HG02678 (cell line): ENCODE results near the gene PGM3.

Experiments
- ATAC-seq: cut with Tn5 transposase; IDR thresholded peaks from one replicate; pipeline ENCODE4 v1.9.1; 2021; ENCODE audit warnings: mild to moderate bottlenecking, moderate library complexity; ENCODE audit not compliant: unreplicated experiment

Gene PGM3

GRCh38 chr6:83124553-83124952 lies 68.5 kb downstream of the PGM3 start:
- no peak for ATAC-seq

DNA sequence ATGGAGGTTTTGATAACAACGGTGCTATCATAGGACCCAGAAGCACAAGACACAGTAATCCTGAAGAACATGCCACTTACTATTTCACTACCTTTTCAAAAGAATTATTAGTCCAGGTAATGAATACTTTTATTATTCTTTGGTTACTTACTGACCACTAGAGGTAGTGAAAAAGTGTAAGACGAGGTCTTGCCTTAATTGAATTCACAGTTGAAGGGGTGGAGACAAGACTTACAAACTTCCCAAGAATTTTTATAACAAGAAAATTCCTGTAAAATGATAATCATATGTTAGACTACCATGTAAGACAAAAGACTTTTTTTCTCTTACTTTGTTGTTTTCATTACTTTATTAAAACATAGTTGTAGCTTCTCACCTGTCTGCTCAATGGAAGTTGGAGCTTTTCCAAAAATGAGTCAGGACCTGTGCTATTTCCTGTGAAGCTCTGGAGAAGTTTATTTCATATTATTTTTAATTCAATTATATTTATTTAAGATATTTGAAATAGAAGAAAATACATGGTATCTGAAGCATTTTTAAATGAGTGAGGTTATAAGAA lies 73.2 kb downstream of the PGM3 start:
- no peak for ATAC-seq

GRCh38 chr6:83117802-83118201 lies 75.3 kb downstream of the PGM3 start:
- ATAC-seq = no peak
